PC-3 (cell line): Measurements from ENCODE around the gene HNRNPM.

ENCODE experiments used
- CTCF ChIP-seq: fragments of 300-600 bp; sonication (generic); conservative IDR thresholded peaks from 2 replicates; pipeline ENCODE4 v1.5.1; 2017; ENCODE audit warnings: antibody characterized with exemption, low read depth, mild to moderate bottlenecking, low read length
- EZH2 ChIP-seq: fragments of 300-600 bp; sonication (generic); IDR thresholded peaks from one replicate; pipeline ENCODE4 v1.6.1; 2017; ENCODE audit warnings: antibody characterized with exemption, mild to moderate bottlenecking, low read length; ENCODE audit not compliant: unreplicated experiment

GRCh38 chr19:8460516-8461298 is 15.9 kb downstream of the HNRNPM start:
- TF ChIP-seq EZH2 (no peak), CTCF (no peak)
